Measurements from ENCODE around the gene ACVR1. TPM values are rescaled to one million over a fixed set of nuclear protein-coding genes. Genes with fewer than 3 reads are reported as not detected.

The ACVR1 gene
- total and polyA plus RNA-seq, 2 of the 13 experiments (the other 11 are each of a cell fraction or from before 2014, with no cell fraction given): 2.3 to 5.4 TPM

- H3K9ac ChIP-seq (ENCODE audit: insufficient read depth, low read depth, low read length): no peak overlapping the region
- intact Hi-C loops (cut with micrococcal nuclease; ENCODE audit: unreplicated experiment): loop anchor here (5.0 kb wide), 1 partner anchor 54 kb away; no protein-coding TSS in a partner anchor
- no peaks in the 10 kb centered on the region for H3K36me3 ChIP-seq (replicated peaks in 1 of 2; ENCODE audit: control insufficient read depth in 1 of 2, insufficient read depth in 2 of 2, low read length in 2 of 2)
- H3K79me2 ChIP-seq (ENCODE audit: insufficient read depth, low read length): no peaks in the 10 kb centered on the region
- 63% methylated on average over 3 of the region's 3 CpGs for WGBS (ENCODE audit: low lambda C conversion rate)
- no peaks in the 10 kb centered on the region for H3K27me3 ChIP-seq (ENCODE audit: control insufficient read depth in 1 of 2, insufficient read depth in 2 of 2, low read length in 2 of 2)
- H3K9me3 ChIP-seq (ENCODE audit: low read length): no peaks in the 10 kb centered on the region
- in situ Hi-C loops (cut with HindIII; ENCODE audit: extremely low pct_ligation_motif_present, low pct_unique_long_range_greater_than_20kb): no loop called here
- H3K27ac ChIP-seq (ENCODE audit: extremely low read length, insufficient read depth, low read length): no peak overlapping the region
- CTCF ChIA-PET (ENCODE audit: low intra/inter-chr PET ratio, low total read pairs): no interaction called here
- POLR2A ChIA-PET: interaction anchor here (4.0 kb wide), 1 partner anchor 39 kb away, joined by 26 read pairs; the partner anchor contains the start of gene ACVR1
- H3K4me1 ChIP-seq (ENCODE audit: insufficient read depth, low read length): peaks cover 57% of the 10 kb centered on the region
- no peak overlapping the region for H2AFZ ChIP-seq (ENCODE audit: low read length)
- BruUV-seq (replicated peaks): no TSS peak
- peak; percentile 40 for DNase-seq (ENCODE audit: low spot score)
- FAIRE-seq: no peak
- H3K4me3 ChIP-seq (replicated peaks in 1 of 3; ENCODE audit: insufficient read depth in 1 of 3, low read depth in 2 of 3, low read length in 3 of 3): no peak overlapping the region
- no peak for ATAC-seq
- H4K20me1 ChIP-seq (ENCODE audit: insufficient read depth, low read length): no peaks in the 10 kb centered on the region
- 0 out of 2 replicates have a peak overlapping the region, but pooled peaks have one; percentile 13 for H3K4me2 ChIP-seq (ENCODE audit: low read depth, low read length)
- TF ChIP-seq BHLHE40 (IDR thresholded peaks at IDR 0.05; ENCODE audit: low read length) (no peak), JUNB (CRISPR knock-in tag; IDR thresholded peaks at IDR 0.05; ENCODE audit: borderline replicate concordance) (no peak), ZNF557 (CRISPR knock-in tag; IDR thresholded peaks at IDR 0.05) (no peak), HBP1 (CRISPR knock-in tag; IDR thresholded peaks at IDR 0.05; ENCODE audit: low read depth) (0 out of 2 replicates have a peak, but pooled peaks have one; percentile 19), ELF3 (CRISPR knock-in tag; IDR thresholded peaks at IDR 0.05) (peak; percentile 94), KDM2A (CRISPR knock-in tag; IDR thresholded peaks at IDR 0.05; ENCODE audit: borderline replicate concordance, low read depth) (0 out of 2 replicates have a peak, but pooled peaks have one; percentile 23), ZMAT3 (CRISPR knock-in tag; conservative IDR thresholded peaks at IDR 0.05) (0 out of 2 replicates have a peak, but pooled peaks have one; percentile 21), REPIN1 (CRISPR knock-in tag; IDR thresholded peaks at IDR 0.05; ENCODE audit: borderline replicate concordance, low read depth) (no peak), HNF4A (CRISPR knock-in tag; IDR thresholded peaks at IDR 0.05) (peak; percentile 77), GMEB2 (CRISPR knock-in tag; IDR thresholded peaks at IDR 0.05; ENCODE audit: low read depth) (no peak), NFIC (IDR thresholded peaks at IDR 0.05; ENCODE audit: low read length) (no peak), SOX13 (IDR thresholded peaks at IDR 0.05) (no peak), SOX13 (CRISPR knock-in tag; conservative IDR thresholded peaks at IDR 0.05 in 1 of 2, IDR thresholded peaks at IDR 0.05 in 1 of 2) (0 out of 4 replicates have a peak, but pooled peaks of 1 of the 2 experiments have one; percentile 6), PHF21A (CRISPR knock-in tag; IDR thresholded peaks at IDR 0.05) (no peak), GABPA (IDR thresholded peaks at IDR 0.05; ENCODE audit: low read depth, low read length) (no peak), GABPA (CRISPR knock-in tag; IDR thresholded peaks at IDR 0.05; ENCODE audit: low read depth) (0 out of 2 replicates have a peak, but pooled peaks have one; percentile 17), ZNF644 (CRISPR knock-in tag; IDR thresholded peaks at IDR 0.05; ENCODE audit: low read depth) (peak; percentile 54; the same call in 1 of the 2 replicates), AGO2 (optimal IDR thresholded peaks at IDR 0.05; ENCODE audit: low read depth, low read length) (no peak), PAXIP1 (CRISPR knock-in tag; conservative IDR thresholded peaks at IDR 0.05) (peak; percentile 30; the same call in 1 of the 2 replicates), TCF7L2 (IDR thresholded peaks at IDR 0.05; ENCODE audit: low read depth, low read length) (no peak)
Observed at GRCh38 chr2:157836531-157836930, 39.6 kb downstream of the ACVR1 start.
